ENCODE measurements around the gene CYB5RL.

GRCh38 chr1:54152696-54153095, 47.1 kb downstream of the CYB5RL start, which contains the start of gene CDCP2:
- no peak for TF ChIP-seq CTCF (conservative IDR thresholded peaks at IDR 0.05 in 1 of 2, IDR thresholded peaks at IDR 0.05 in 1 of 2; ENCODE audit: extremely low read depth in 1 of 2, insufficient read depth in 1 of 2, low read depth in 1 of 2, low read length in 2 of 2)
- TF ChIP-seq EZH2 (IDR thresholded peaks at IDR 0.05; ENCODE audit: borderline replicate concordance, low read length), result no peak
